Heart left ventricle (tissue), 16 donors: ENCODE results near the gene PCSK4. TPM values are rescaled to one million over a fixed set of nuclear protein-coding genes. Genes with fewer than 3 reads are reported as not detected.

Source experiments
- ATAC-seq, 4 donors: fragments of 200-7000 bp; cut with Tn5 transposase; one replicate each; pipeline ENCODE4 v1.9.1; 2020 to 2022; ENCODE audit warnings: moderate library complexity in 4 of 4, mild to moderate bottlenecking in 3 of 4, moderate number of reproducible peaks in 1 of 4
- DNase-seq, 5 donors: peaks; one replicate each; pipeline ENCODE4 v3.0.0-alpha.2; 2020
- H3K27ac ChIP-seq, 12 donors: fragments of 200-600 bp; sonication (generic) in 4 of 12; one replicate each; pipeline versions ENCODE4 v1.5.0 to v1.8.0; 2016 to 2022; ENCODE audit warnings: mild to moderate bottlenecking in 2 of 12
- H3K27me3 ChIP-seq, 9 donors: fragments of 200-600 bp; sonication (generic) in 2 of 9; one replicate each; pipeline versions ENCODE4 v1.5.1 to v1.8.0; 2016 to 2022; ENCODE audit warnings: mild to moderate bottlenecking in 3 of 9
- H3K36me3 ChIP-seq, 9 donors: fragments of 200-600 bp; sonication (generic) in 2 of 9; one replicate each; pipeline versions ENCODE4 v1.5.0 to v1.8.0; 2018 to 2022; ENCODE audit warnings: mild to moderate bottlenecking in 2 of 9
- H3K4me1 ChIP-seq, 12 donors: fragments of 200-600 bp; sonication (generic) in 4 of 12; one replicate each; pipeline versions ENCODE4 v1.5.0 to v1.8.0; 2016 to 2022; ENCODE audit warnings: mild to moderate bottlenecking in 3 of 12
- H3K4me3 ChIP-seq, 12 donors: fragments of 200-600 bp; sonication (generic) in 4 of 12; one replicate each; pipeline versions ENCODE4 v1.5.0 to v1.8.0; 2017 to 2022; ENCODE audit warnings: mild to moderate bottlenecking in 9 of 12, moderate library complexity in 4 of 12
- H3K9me3 ChIP-seq, 12 donors: fragments of 200-600 bp; sonication (generic) in 4 of 12; one replicate each; pipeline versions ENCODE4 v1.5.0 to v1.8.0; 2016 to 2022; ENCODE audit warnings: mild to moderate bottlenecking in 1 of 12
- CTCF ChIP-seq, 12 donors: fragments of 200-600 bp; sonication (generic) in 4 of 12; IDR thresholded peaks; one replicate each; pipeline versions ENCODE4 v1.5.0 to v1.8.0; 2018 to 2022; ENCODE audit warnings: antibody characterized with exemption in 12 of 12, mild to moderate bottlenecking in 5 of 12
- POLR2A ChIP-seq, 2 donors: fragments of 450-650 bp; IDR thresholded peaks; one replicate each; pipeline ENCODE4 v1.6.1; 2017; ENCODE audit warnings: antibody characterized with exemption in 2 of 2, mild to moderate bottlenecking in 2 of 2, moderate library complexity in 2 of 2
- WGBS, 4 donors: extraction: QIAGEN DNeasy Blood & Tissue Kit in 2 of 4; methylation state at CpG; one replicate each; pipeline versions ENCODE4 v1.1.5 to v1.1.7; 2013 to 2018; 5-methylcytosine and 5-hydroxymethylcytosine counted together
- intact Hi-C, 10 donors: fragments of 100-400 bp; cut with DNase I; formaldehyde crosslinking; loops; one replicate each; pipeline versions ENCODE4 v1.11.1 to v1.14.2; 2022
- polyA plus RNA-seq, 2 donors: library from polyadenylated mRNA; stranded (reverse); fragments of 200-250 nt; gene quantifications; one replicate each; pipeline ENCODE4 v1.2.3, GENCODE V29; 2013
- total RNA-seq, 9 donors: library from RNA; depleted of rRNA in 2 of 9; stranded (reverse); fragments of >200 nt in 2 of 9; fragmentation: NEBNext Ultra II Directional in 3 of 9; extraction: Animal tissue kit (Norgen Biotek cat#: 25700) in 3 of 9; gene quantifications; one replicate each; pipeline versions ENCODE4 v1.1.0 to v1.2.4, GENCODE V29; 2016 to 2023
- donor health status: ischemic (EF 13 %, LVEDD 7.1; RV severe dilation, severe dysfunction).
- donor health status: healthy with polysubstance abuse.
- donor health status: DM: no; HTN: yes; CAD: no.
- donor health status: DM: no; HTN: no; CAD: no.
- donor health status: ischemic (EF 25% LVEDD 6.9; RV normal size, moderate dysfunction).
- donor health status: ischemic (EF 25% LVEDD 5.7; RV mildly dilated, moderate dysfunction).
- donor health status: healthy.
- donor health status: DM: yes; HTN: yes; CAD: no.
- donor health status: ischemic (EF 35%, LVEDD 5.7; RV mildly dilated, moderate dysfunction).
- donor health status: nonischemic (EF 11% LVEDD 7.7; RV severe dilation, severe dysfunction).
- donor health status: DM: yes; HTN: yes; CAD: no.
- donor health status: PGD.
- donor health status: ischemic (EF 29% LVEDD 5.4; RV normal size, mild dysfunction).
- donor health status: nonischemic (EF 23%, LVEDD 6.1; RV moderate dilation, normal function).

Gene PCSK4
- total and polyA plus RNA-seq, 11 donors, result 0.31 to 1.9 (median 1.2) TPM

DNA sequence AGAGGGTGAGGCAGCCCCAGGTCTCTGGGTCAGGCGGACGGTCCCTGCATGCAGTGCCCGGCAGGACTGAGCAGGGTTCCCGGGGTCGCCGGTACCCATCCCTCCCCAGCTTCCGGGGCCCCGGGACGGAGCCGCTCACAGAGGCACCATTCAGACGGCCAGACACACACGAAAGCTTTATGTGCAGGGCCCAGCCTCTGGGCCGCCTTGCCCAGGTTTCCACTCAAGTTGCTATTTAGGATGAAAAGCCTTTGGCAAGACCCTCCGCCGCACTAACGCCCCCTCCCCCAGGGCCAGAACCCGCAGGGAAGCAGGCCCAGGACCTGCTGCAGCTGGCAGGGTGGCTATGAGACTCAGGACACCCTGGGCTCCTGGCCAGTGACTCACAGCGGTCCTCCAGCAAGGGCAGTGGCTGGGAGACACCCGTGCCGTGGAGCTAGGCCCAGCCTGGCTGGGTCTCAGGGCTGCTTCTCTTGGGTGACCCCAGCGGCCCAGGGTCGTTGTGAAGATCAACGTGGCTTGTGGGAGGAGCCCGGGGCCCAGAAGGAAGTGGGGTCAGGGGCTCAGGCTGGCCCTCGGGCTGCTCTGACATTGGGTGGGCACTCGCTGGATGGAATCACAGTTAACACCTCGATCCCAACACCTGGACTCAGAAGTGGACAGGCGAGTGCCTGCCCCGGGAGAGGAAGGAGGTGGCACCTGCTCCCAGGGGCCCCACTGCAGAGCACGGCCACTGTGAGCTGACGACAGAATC, 16.0 kb downstream of the PCSK4 start:
- peak in 3 of 4 donors; percentile 12 to 47 (median 20) for ATAC-seq
- peak overlapping the region in 6 of 12 donors; percentile 23 to 60 (median 49) for H3K27ac ChIP-seq

GRCh38 chr19:1473085-1473851, 16.9 kb downstream of the PCSK4 start:
- peaks cover 15 to 66% (median 43%) of the 10 kb centered on the region in 12 donors for H3K4me1 ChIP-seq
- ATAC-seq, result no peak

More for the DNA sequence above, 16.0 kb downstream of the PCSK4 start:
- 69 to 78% (median 72%) methylated on average over 25 to 31 of the region's 31 CpGs for WGBS, 4 donors
- Histone ChIP-seq H3K4me1 (peaks cover 15 to 63% (median 42%) of the 10 kb centered on the region in 12 donors), H3K4me3 (no peak overlapping the region), H3K27me3 (peaks cover 6 to 43% (median 32%) of the 10 kb centered on the region in 9 donors), H3K9me3 (no peaks in the 10 kb centered on the region), H3K36me3 (peaks cover 0 to 33% (median 3%) of the 10 kb centered on the region in 9 donors)
- TF ChIP-seq POLR2A (IDR thresholded peaks at IDR 0.05) (no peak), CTCF (IDR thresholded peaks at IDR 0.05) (no peak)
- intact Hi-C loops, result no loop called here
- DNase-seq, result peak in 4 of 5 donors; percentile 14 to 71 (median 49)

DNA sequence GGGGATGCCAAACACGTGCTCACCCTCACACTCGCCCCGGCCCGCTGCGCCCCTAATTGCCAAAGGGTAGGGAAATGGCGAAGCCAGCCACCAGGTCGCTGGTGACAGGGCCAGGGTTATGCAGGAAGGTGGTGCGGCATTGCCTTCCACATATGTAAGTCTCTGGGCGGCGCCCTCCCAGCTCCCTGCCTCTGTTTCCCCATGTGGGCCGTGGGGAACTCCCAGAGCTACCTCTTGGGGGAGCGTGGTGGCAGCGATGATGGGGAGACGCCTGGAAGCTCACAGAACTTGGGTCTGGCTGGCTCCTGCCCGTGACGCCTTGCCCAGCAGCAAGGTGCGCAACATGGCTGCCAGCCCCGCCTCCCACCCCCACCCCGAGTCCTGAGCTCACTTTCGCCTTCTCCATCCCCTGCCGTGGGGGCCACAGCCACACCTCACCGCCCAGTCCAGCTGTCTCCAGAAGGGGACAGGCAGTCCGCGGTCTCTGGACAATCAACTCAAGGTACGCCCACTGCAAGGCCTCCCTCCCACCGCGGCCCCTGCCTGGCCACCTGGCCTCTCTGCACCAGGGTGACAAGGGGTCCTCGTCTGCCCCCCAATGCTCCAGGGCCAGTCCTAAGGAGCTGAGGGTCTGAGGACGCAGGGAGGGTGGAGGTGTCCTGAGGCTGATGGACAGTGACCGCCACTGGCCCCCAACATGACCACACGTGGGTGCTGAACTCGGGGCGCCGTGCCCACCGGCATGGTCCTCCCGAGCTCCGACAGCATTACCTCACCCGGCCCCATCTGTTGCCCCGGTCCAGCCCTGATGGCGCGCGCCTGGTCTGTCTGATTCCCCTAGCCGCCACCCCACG, 17.7 kb downstream of the PCSK4 start:
- H3K4me1 ChIP-seq, result peaks cover 15 to 68% (median 43%) of the 10 kb centered on the region in 12 donors
- 48 to 60% (median 51%) methylated on average over 27 to 44 of the region's 44 CpGs for WGBS, 4 donors
- DNase-seq, result peak in 1 of 5 donors; percentile 21

More at GRCh38 chr19:1473085-1473851, 16.9 kb downstream of the PCSK4 start:
- TF ChIP-seq CTCF (IDR thresholded peaks at IDR 0.05), result no peak
- TF ChIP-seq POLR2A (IDR thresholded peaks at IDR 0.05), result no peak
- peaks cover 10 to 52% (median 35%) of the 10 kb centered on the region in 9 donors for H3K27me3 ChIP-seq
- intact Hi-C loops, result no loop called here
- no peak overlapping the region for H3K27ac ChIP-seq
- WGBS, 4 donors, result 65 to 77% (median 76%) methylated on average over 14 to 20 of the region's 20 CpGs
- H3K9me3 ChIP-seq, result no peaks in the 10 kb centered on the region
- peaks cover 0 to 33% (median 3%) of the 10 kb centered on the region in 9 donors for H3K36me3 ChIP-seq
- H3K4me3 ChIP-seq, result no peak overlapping the region
- DNase-seq, result peak in 1 of 5 donors; percentile 16

More for the DNA sequence above, 17.7 kb downstream of the PCSK4 start:
- TF ChIP-seq POLR2A (IDR thresholded peaks at IDR 0.05) (no peak), CTCF (IDR thresholded peaks at IDR 0.05) (no peak)
- no peak for ATAC-seq
- peaks cover 18 to 60% (median 42%) of the 10 kb centered on the region in 9 donors for H3K27me3 ChIP-seq
- H3K9me3 ChIP-seq, result no peaks in the 10 kb centered on the region
- peaks cover 0 to 31% (median 2%) of the 10 kb centered on the region in 9 donors for H3K36me3 ChIP-seq
- no peak overlapping the region for H3K27ac ChIP-seq
- H3K4me3 ChIP-seq, result no peak overlapping the region
- intact Hi-C loops, result no loop called here
